Activated T-helper 1 cell treated with Interleukin-2 at 50 U/mL for 16 hours (primary cell): Measurements from ENCODE around the gene YPEL5.

ENCODE experiments used
- DNase-seq: peaks from one replicate; pipeline ENCODE4 v3.0.0-alpha.2; 2020; ENCODE audit warnings: low read depth

Gene YPEL5

GRCh38 chr2:30206461-30207430 lies 59.9 kb downstream of the YPEL5 start:
- no peak for DNase-seq

GRCh38 chr2:30208453-30208852 lies 61.6 kb downstream of the YPEL5 start:
- no peak for DNase-seq

- DNase-seq: no peak
Observed at GRCh38 chr2:30209227-30209626, 62.4 kb downstream of the YPEL5 start.
